Cardiac fibroblast (primary cell): ENCODE measurements around the gene SDK1.

Experiments used
- DNase-seq, 2 donors: peaks; one replicate each; pipeline versions ENCODE4 v3.0.0 to v3.0.0-alpha.2; 2010; ENCODE audit warnings: low read depth in 2 of 2
- H3K4me3 ChIP-seq, 2 donors: replicated peaks in 1 of 2; 1 replicate in 1 of 2; 2 replicates in 1 of 2; pipeline ENCODE4 v1.5.1; 2011; ENCODE audit warnings: low read depth in 2 of 2, low read length in 2 of 2, mild to moderate bottlenecking in 2 of 2, moderate library complexity in 1 of 2
- TF ChIP-seq, protein P1 (sequence below): IDR thresholded peaks from one replicate; pipeline ENCODE4 v1.5.1; 2011; ENCODE audit warnings: low read depth, mild to moderate bottlenecking, low read length, inconsistent platforms

Gene SDK1

DNA sequence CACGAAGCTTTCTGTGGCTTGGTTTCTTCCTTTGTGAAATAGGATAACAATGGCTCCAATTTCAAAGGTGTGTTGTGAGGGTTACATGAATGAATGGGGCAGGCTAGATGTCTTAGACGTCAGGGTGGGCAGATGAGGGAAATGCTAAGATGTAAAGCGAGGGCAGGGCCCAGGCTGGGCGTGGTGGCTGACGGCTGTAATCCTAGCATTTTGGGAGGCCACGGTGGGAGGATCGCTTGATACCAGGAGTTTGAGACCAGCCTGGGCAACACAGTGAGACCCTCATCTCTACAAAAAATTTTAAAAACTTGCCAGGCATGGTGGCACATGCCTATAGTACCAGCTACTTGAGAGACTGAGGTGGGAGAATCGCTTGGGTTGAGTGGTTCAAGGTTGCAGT is 773.4 kb downstream of the SDK1 start:
- TF ChIP-seq, protein P1, sequence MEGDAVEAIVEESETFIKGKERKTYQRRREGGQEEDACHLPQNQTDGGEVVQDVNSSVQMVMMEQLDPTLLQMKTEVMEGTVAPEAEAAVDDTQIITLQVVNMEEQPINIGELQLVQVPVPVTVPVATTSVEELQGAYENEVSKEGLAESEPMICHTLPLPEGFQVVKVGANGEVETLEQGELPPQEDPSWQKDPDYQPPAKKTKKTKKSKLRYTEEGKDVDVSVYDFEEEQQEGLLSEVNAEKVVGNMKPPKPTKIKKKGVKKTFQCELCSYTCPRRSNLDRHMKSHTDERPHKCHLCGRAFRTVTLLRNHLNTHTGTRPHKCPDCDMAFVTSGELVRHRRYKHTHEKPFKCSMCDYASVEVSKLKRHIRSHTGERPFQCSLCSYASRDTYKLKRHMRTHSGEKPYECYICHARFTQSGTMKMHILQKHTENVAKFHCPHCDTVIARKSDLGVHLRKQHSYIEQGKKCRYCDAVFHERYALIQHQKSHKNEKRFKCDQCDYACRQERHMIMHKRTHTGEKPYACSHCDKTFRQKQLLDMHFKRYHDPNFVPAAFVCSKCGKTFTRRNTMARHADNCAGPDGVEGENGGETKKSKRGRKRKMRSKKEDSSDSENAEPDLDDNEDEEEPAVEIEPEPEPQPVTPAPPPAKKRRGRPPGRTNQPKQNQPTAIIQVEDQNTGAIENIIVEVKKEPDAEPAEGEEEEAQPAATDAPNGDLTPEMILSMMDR = no peak
- H3K4me3 ChIP-seq = no peak overlapping the region
- no peak for DNase-seq

DNA sequence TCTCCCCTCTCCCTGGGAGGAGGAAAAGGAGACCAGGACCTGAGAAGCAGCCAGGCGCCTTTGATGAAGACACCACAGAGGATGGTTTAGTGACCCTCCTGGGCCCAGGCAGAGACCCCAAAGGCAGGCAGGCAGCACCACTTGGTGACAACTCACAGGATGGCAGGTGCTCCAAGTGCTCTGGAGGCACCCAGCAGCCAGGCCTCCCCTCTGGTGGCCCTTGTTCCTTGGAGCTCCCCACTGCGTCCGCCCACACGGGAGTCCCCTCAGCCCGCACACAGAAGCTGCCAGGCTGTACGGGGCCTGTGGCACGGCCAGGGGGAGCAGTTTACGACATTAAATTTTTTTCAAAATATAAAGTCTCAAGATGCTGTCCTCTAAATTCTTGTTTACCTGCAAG is 773.9 kb downstream of the SDK1 start:
- DNase-seq = no peak
- no peak overlapping the region for H3K4me3 ChIP-seq
- TF ChIP-seq, protein P1 = no peak

DNA sequence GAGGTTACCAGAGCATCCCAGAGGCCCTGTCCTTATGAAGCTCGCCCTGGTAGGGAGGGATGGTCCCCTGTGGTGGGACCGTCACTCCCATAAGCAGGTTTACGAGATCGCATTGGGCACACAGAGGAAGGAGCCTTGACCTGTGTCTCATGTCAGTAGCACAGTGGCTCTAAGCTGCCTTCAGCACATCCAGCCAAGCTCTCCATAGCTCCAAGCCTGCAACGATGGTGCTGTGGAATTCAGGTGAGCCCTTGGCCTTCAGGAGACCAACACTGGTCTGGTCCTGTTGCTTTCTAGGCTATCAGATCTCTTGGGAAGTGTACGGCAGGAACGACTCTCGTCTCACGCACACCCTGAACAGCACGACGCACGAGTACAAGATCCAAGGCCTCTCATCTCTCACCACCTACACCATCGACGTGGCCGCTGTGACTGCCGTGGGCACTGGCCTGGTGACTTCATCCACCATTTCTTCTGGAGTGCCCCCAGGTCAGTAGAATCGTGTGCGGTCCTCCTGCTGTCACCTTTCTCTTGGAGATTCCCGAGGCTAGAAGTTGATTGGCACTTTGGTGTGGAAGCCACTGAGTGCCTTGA is 775.7 kb downstream of the SDK1 start:
- DNase-seq = no peak
- H3K4me3 ChIP-seq = no peak overlapping the region
- TF ChIP-seq, protein P1 = no peak

DNA sequence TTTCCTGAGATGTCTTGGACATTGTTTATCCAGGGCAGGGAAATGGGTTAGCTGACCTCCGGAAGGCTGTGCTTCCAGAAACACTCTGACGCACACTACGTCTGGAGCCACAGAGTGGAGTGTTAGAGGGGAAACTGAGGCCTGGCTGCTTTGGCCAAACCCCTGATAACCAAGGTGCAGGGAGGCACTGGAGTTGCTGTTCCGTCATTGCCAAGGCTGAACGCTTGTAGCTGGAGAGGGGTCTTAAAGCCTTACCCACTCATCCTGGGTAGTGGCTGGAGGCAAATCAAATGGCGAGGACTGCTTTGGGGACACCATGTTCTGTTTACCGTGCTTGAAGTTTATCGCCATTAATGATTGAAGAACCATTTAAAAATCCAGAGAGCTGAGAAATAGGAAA is 776.9 kb downstream of the SDK1 start:
- no peak for DNase-seq
- no peak overlapping the region for H3K4me3 ChIP-seq
- TF ChIP-seq, protein P1 = no peak

DNA sequence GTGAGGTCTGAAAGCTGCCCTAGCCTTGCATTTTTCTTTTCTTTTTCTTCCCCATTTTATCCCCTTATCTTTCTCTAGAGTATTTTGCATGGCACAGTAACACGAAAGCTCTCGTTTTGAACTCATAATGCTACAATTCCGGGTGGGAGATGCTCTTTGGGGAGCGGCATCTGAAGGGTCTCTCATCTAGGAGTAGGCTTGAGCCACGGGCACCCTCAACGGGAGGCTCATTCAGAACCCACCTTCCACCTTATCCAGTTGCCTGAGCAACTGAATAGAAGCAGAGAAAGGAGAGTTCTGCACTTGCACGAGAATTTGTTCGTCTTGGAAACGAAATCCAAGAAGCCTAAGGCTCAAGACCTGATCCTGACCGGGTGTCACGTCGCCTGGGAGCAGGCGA is 777.5 kb downstream of the SDK1 start:
- TF ChIP-seq, protein P1 = no peak
- no peak overlapping the region for H3K4me3 ChIP-seq
- no peak for DNase-seq

DNA sequence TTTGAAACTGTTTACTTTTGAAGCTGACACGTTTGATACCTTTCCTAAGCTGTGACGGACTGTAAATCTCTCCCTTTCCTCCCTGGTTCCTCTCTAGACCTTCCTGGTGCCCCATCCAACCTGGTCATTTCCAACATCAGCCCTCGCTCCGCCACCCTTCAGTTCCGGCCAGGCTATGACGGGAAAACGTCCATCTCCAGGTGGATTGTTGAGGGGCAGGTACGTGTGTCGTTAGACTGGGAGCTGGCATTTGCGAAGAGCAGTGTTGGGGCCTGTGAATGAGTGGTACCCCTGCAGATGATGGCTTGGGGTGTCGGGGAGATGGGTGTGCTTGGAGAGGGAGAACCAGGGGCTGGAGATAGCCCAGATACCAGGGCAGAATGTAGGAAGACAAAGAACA is 778.3 kb downstream of the SDK1 start:
- TF ChIP-seq, protein P1 = no peak
- no peak overlapping the region for H3K4me3 ChIP-seq
- DNase-seq = no peak

DNA sequence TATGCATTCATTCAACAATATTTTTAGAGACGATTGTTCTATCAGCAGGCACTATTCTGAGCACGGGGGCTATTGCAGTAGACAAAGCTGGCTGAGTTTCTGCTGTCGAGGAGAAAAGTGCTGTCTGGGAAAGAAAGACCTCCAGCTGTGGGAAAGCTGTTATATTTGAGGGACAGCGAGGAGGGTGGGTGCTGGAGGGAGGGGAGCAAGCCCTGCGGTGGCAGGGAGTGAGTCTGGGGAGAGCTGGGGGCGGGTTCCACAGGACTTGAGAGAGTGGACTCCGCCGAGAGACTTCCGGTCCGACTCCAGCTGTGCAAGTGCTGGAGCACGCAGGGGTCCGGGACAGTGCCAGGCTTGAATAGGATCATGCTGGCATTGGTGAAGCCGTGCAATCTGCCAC is 778.9 kb downstream of the SDK1 start:
- DNase-seq = no peak
- TF ChIP-seq, protein P1 = no peak
- H3K4me3 ChIP-seq = no peak overlapping the region
